ENCODE results near the gene MEGF9. TPM values are rescaled to one million over a fixed set of nuclear protein-coding genes. Genes with fewer than 3 reads are reported as not detected.
A peak's percentile ranks its signal among the peaks of the same experiment; 100 is the strongest.

Gene MEGF9
- total RNA-seq, 3 donors from 2014 or later: 6.3 to 16.7 (median 9.3) TPM

DNA sequence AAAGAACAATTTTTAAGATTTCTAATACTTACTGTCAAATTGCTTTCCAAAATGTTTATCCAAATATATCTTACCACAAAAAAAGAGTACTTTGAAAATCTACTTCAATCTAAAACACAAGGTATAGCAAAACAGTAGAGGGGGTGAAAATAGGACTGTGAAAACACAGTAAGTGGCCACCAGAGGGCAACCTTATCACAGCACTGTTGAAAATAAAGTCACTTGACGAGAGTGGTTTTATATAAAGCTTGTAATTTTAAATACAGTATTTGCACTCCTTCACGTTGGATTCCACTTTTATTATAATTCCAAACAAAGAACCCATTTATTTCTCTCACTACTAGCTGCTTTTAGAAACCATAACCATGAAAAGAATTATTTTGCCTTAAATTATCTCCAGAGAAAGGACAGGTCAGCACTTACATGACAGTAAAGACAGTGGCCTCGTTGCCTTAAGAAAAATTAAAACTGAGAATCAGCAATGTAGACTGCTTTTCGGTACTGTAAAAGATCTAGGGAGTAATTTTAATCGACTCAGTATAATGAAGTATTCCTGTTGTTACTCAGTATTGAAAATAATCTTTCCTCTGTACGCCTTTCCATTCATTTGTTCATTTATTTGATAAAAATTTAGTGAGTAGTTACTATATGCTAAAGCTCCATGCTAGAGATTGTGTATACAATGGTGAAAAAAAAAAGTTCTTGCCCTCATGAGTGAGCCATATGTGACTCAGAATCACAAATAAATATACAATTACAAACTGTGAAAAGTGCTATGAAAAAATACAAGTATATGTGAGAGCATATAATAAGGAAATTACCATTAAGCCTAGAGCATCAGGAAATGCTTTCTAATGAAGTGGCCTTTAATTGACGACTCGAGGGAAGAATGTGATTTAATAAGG lies 94.3 kb downstream of the MEGF9 start:
- peak in 1 of 3 donors; percentile 83 for DNase-seq
- TF ChIP-seq, protein P1, sequence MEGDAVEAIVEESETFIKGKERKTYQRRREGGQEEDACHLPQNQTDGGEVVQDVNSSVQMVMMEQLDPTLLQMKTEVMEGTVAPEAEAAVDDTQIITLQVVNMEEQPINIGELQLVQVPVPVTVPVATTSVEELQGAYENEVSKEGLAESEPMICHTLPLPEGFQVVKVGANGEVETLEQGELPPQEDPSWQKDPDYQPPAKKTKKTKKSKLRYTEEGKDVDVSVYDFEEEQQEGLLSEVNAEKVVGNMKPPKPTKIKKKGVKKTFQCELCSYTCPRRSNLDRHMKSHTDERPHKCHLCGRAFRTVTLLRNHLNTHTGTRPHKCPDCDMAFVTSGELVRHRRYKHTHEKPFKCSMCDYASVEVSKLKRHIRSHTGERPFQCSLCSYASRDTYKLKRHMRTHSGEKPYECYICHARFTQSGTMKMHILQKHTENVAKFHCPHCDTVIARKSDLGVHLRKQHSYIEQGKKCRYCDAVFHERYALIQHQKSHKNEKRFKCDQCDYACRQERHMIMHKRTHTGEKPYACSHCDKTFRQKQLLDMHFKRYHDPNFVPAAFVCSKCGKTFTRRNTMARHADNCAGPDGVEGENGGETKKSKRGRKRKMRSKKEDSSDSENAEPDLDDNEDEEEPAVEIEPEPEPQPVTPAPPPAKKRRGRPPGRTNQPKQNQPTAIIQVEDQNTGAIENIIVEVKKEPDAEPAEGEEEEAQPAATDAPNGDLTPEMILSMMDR (IDR thresholded peaks at IDR 0.05): peak; percentile 48
- H3K9me3 ChIP-seq: no peaks in the 10 kb centered on the region
- H3K36me3 ChIP-seq (ENCODE audit: low read depth): no peaks in the 10 kb centered on the region
- no peak overlapping the region for H3K4me3 ChIP-seq
- no peaks in the 10 kb centered on the region for H3K4me1 ChIP-seq (ENCODE audit: low read depth)
- intact Hi-C loops (cut with DNase I, micrococcal nuclease): no loop called here
- ATAC-seq: peak; percentile 88

DNA sequence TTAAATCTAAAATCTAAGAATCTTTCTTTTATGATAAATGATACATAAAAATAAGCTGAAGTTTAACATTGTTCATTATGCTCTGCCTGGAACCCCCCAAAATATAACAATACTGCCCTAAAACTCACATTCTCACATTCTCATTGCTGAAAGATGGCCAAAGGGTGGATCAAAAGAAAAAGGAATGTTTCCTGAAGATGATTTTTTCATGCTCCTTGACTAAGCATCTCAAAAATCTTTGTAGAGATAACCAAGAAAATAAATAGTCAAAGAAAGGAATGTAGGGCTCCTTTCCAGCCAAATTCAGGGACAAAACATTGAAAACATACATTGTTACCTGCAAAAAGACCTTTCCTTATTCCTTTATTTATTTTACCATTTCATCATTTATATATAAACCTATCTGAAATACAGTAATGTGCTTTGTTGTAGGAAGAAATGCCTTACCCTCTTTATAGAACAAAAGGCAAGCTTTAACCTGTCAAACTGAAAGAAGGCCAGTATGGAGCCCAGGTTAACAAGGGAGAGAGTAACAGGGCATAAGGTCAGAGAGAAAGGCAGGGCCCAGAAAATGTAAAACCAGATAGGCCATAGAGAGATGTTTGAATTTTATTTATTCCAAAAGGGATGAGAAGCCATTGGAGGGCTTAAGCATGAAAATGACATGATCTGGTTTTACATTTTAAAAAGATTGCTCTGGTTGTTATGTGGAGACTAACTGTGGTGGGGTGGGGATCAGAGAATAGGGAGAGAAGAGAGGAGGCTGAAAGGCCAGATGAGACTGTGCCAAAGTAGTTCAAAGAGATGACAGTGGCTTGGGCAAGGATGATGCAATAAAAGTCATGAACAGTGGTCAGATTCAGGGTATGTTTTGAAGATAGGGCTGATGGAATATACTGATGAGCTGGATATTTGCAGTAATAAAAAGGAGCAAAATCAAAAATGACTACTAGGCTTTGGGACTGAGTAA lies 97.0 kb downstream of the MEGF9 start:
- intact Hi-C loops (cut with DNase I, micrococcal nuclease): no loop called here
- ATAC-seq: no peak
- H3K9me3 ChIP-seq: no peaks in the 10 kb centered on the region

DNA sequence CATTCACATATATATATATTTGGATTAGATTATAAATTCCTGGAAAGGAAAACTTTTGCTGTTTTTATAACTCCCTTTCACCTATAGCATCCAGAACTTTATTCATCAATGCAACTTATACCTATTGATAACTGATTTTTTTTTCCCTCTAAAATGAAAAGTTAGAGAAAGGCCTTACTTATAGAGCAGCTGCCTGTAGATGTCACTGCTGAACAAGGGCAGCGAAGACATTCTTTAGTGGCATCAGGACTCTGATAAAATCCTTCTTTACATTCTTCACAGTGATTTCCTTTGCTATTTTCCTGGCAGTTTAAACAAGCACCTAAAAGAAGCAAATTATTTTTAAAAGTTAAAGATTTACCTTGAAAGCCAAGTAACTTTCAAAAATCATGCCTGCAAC lies 102.1 kb downstream of the MEGF9 start:
- H3K4me3 ChIP-seq: no peak overlapping the region
- TF ChIP-seq, protein P1 (IDR thresholded peaks at IDR 0.05): no peak
- no peaks in the 10 kb centered on the region for H3K4me1 ChIP-seq (ENCODE audit: low read depth)
- no peak for ATAC-seq
- H3K9me3 ChIP-seq: no peaks in the 10 kb centered on the region
- no peak for DNase-seq
- H3K36me3 ChIP-seq (ENCODE audit: low read depth): no peaks in the 10 kb centered on the region
- intact Hi-C loops (cut with DNase I, micrococcal nuclease): no loop called here

More for the DNA sequence above, 97.0 kb downstream of the MEGF9 start:
- Histone ChIP-seq H3K36me3 (ENCODE audit: low read depth) (no peaks in the 10 kb centered on the region), H3K4me3 (no peak overlapping the region), H3K4me1 (ENCODE audit: low read depth) (no peaks in the 10 kb centered on the region)
- DNase-seq: no peak
- TF ChIP-seq, protein P1 (IDR thresholded peaks at IDR 0.05): no peak

DNA sequence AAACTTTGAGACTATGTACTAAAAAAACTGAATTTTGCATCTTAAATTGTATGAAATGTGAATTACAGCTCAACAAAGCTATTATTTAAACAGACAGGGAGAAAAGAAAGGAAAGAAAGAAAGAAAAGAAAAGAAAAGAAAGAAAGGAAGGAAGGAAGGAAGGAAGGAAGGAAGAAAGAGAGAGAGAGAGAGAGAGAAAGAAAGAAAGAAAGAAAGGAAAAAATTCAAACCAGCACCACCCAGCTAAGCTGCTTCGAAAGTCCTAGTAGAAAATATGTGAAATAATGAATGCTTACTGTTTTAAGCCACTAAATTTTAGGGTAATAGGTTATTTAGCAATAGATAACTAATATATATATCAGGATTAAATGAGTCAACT lies 102.6 kb downstream of the MEGF9 start:
- intact Hi-C loops (cut with DNase I, micrococcal nuclease): no loop called here
- TF ChIP-seq, protein P1 (IDR thresholded peaks at IDR 0.05): no peak
- no peaks in the 10 kb centered on the region for H3K36me3 ChIP-seq (ENCODE audit: low read depth)
- no peaks in the 10 kb centered on the region for H3K9me3 ChIP-seq
- DNase-seq: no peak
- no peak overlapping the region for H3K4me3 ChIP-seq
- no peaks in the 10 kb centered on the region for H3K4me1 ChIP-seq (ENCODE audit: low read depth)
- ATAC-seq: no peak

DNA sequence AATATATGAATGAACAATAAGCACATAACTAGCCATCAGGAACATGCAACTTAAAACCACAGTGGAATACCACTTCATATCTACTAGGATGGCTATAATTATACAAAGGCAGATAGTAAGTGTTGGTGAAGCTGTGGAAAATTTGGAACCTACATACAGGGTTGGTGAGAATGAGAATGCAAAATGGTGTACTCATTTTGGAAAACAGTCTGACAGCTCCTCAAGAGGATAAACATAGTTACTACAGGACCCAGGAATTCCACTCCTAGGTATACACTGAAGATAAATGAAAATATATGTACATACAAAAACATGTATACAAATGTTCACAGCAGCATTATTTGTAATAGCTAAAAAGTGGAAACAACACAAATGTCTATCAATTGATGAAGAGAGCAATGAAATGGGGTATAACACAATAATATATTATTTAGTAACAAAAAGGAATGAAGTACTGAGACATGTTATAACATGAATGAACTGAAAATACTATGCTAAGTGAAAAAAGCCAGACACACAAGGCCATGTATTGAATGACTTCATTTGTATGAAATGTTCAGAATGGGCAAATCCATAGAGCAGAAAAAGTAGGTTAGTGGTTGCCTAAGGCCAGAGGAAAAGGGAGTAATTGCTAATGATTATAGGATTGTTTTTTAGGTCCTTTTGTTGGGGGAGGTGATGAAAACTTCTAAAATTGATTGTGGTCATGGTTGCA lies 103.1 kb downstream of the MEGF9 start:
- no peaks in the 10 kb centered on the region for H3K4me1 ChIP-seq (ENCODE audit: low read depth)
- H3K9me3 ChIP-seq: no peaks in the 10 kb centered on the region
- ATAC-seq: no peak
- intact Hi-C loops (cut with DNase I, micrococcal nuclease): no loop called here
- TF ChIP-seq, protein P1 (IDR thresholded peaks at IDR 0.05): no peak
- no peak overlapping the region for H3K4me3 ChIP-seq
- DNase-seq: no peak
- no peaks in the 10 kb centered on the region for H3K36me3 ChIP-seq (ENCODE audit: low read depth)
